HCT116 (cell line): ENCODE measurements around the gene RAX. TPM values are rescaled to one million over a fixed set of nuclear protein-coding genes. Genes with fewer than 3 reads are reported as not detected.

Experiments
- ATAC-seq: fragments of 200-7000 bp; cut with Tn5 transposase; 2 replicates; pipeline ENCODE4 v1.9.1; 2020; ENCODE audit warnings: mild to moderate bottlenecking, moderate library complexity
- BruUV-seq: library from RNA; stranded (reverse); fragments of 400-500 nt; replicated peaks from 2 replicates; lab custom pipeline; 2021; lab: Mats Ljungman, UMichigan
- CTCF ChIA-PET: fragments of 300-600 bp; sonication (Branson Sonifier 250); formaldehyde crosslinking; loops from one replicate; lab custom pipeline; 2021; ENCODE audit warnings: antibody characterized with exemption; lab: Charles Lee
- POLR2A ChIA-PET: fragments of 300-600, 350-600 bp; sonication (Branson Sonifier 250); formaldehyde crosslinking; loops from one replicate; lab custom pipeline; 2021; ENCODE audit warnings: antibody characterized with exemption; lab: Charles Lee
- RAD21 ChIA-PET, 2 experiments: fragments of 300-600 bp; sonication (Branson Sonifier 250); formaldehyde crosslinking; loops; one replicate each; lab custom pipeline; 2023; ENCODE audit warnings: low total read pairs in 2 of 2; ENCODE audit not compliant: uncharacterized antibody in 2 of 2, unreplicated experiment in 2 of 2, low non-redundant PET in 1 of 2; lab: Charles Lee
- DNase-seq: peaks from one replicate; pipeline ENCODE4 v3.0.0-alpha.2; 2010; ENCODE audit warnings: low read depth, low spot score
- H2AFZ ChIP-seq: fragments of 200-600 bp; shearing (Covaris generic), sonication (generic); 2 replicates; pipeline ENCODE4 v1.6.1; 2017; ENCODE audit warnings: low read depth, mixed run types, mixed read lengths, antibody characterized with exemption, low read length; ENCODE audit not compliant: poor library complexity, severe bottlenecking
- H3K27ac ChIP-seq: 2 replicates; pipeline ENCODE4 v1.5.1; 2012; ENCODE audit warnings: low read depth, low read length
- H3K27me3 ChIP-seq: fragments of 200-600 bp; sonication (generic); 2 replicates; pipeline ENCODE4 v1.6.1; 2016; ENCODE audit warnings: mixed run types, low read length, mixed read lengths; ENCODE audit not compliant: insufficient read depth
- H3K36me3 ChIP-seq, 2 experiments: fragments of 200-500 bp in 1 of 2; fragments of 200-600 bp in 1 of 2; sonication (Bioruptor generic) in 1 of 2; sonication (generic) in 1 of 2; 2 replicates each; pipeline versions ENCODE4 v1.5.1 to v1.6.1; 2014 to 2016; ENCODE audit warnings: low read length in 2 of 2, inconsistent platforms in 1 of 2, mixed read lengths in 1 of 2, mixed run types in 1 of 2; ENCODE audit not compliant: insufficient read depth in 2 of 2, control insufficient read depth in 1 of 2
- H3K4me1 ChIP-seq, 2 experiments: fragments of 200-600 bp in 1 of 2; sonication (generic) in 1 of 2; 2 replicates each; pipeline versions ENCODE4 v1.5.1 to v1.6.1; 2012 to 2017; ENCODE audit warnings: low read length in 2 of 2, inconsistent platforms in 1 of 2, mild to moderate bottlenecking in 1 of 2, mixed read lengths in 1 of 2, mixed run types in 1 of 2, moderate library complexity in 1 of 2; ENCODE audit not compliant: insufficient read depth in 2 of 2, control insufficient read depth in 1 of 2
- H3K4me2 ChIP-seq: fragments of 200-600 bp; sonication (generic); 2 replicates; pipeline ENCODE4 v1.6.1; 2017; ENCODE audit warnings: mixed run types, low read length, mixed read lengths
- H3K4me3 ChIP-seq, 2 experiments: fragments of 200-600 bp in 1 of 2; sonication (generic) in 1 of 2; replicated peaks in 1 of 2; 2 replicates each; pipeline ENCODE4 v1.5.1; 2011 to 2016; ENCODE audit warnings: low read length in 2 of 2, control low read depth in 1 of 2, low read depth in 1 of 2, mild to moderate bottlenecking in 1 of 2, mixed read lengths in 1 of 2, mixed run types in 1 of 2
- H3K79me2 ChIP-seq: fragments of 200-600 bp; sonication (generic); 2 replicates; pipeline ENCODE4 v1.6.1; 2017; ENCODE audit warnings: mild to moderate bottlenecking, mixed run types, low read length, moderate library complexity, mixed read lengths; ENCODE audit not compliant: insufficient read depth
- H3K9ac ChIP-seq: fragments of 200-600 bp; sonication (generic); 2 replicates; pipeline ENCODE4 v1.6.1; 2016; ENCODE audit warnings: low read length, mixed read lengths
- H3K9me2 ChIP-seq: fragments of 200-600 bp; sonication (generic), shearing (Covaris generic); 2 replicates; pipeline ENCODE4 v1.6.1; 2017; ENCODE audit warnings: mixed run types, mild to moderate bottlenecking, moderate library complexity; ENCODE audit not compliant: insufficient read depth
- H3K9me3 ChIP-seq, 2 experiments: fragments of 200-500 bp in 1 of 2; fragments of 200-600 bp in 1 of 2; sonication (Bioruptor generic) in 1 of 2; sonication (generic) in 1 of 2; 2 replicates each; pipeline ENCODE4 v1.6.1; 2014 to 2017; ENCODE audit warnings: low read length in 2 of 2, mixed read lengths in 2 of 2, inconsistent platforms in 1 of 2, low read depth in 1 of 2, mild to moderate bottlenecking in 1 of 2, mixed run types in 1 of 2, moderate library complexity in 1 of 2; ENCODE audit not compliant: control insufficient read depth in 1 of 2, insufficient read depth in 1 of 2
- H4K20me1 ChIP-seq: fragments of 200-600 bp; sonication (generic), shearing (Covaris generic); 2 replicates; pipeline ENCODE4 v1.6.1; 2017; ENCODE audit warnings: mixed run types, mild to moderate bottlenecking, moderate library complexity; ENCODE audit not compliant: insufficient read depth
- ATF3 ChIP-seq: IDR thresholded peaks from 2 replicates; pipeline ENCODE4 v1.6.1; 2012
- EGR1 ChIP-seq: IDR thresholded peaks from 2 replicates; pipeline ENCODE4 v1.6.1; 2012; ENCODE audit warnings: low read depth
- POLR2A ChIP-seq: IDR thresholded peaks from 2 replicates; pipeline ENCODE4 v1.7.0; 2011; ENCODE audit warnings: borderline replicate concordance; ENCODE audit not compliant: insufficient read depth, insufficient read length; ENCODE audit errors: extremely low read depth
- POLR2AphosphoS5 ChIP-seq: IDR thresholded peaks from 2 replicates; pipeline ENCODE4 v1.6.1; 2011; ENCODE audit warnings: mild to moderate bottlenecking, low read depth, low read length, moderate library complexity
- REST ChIP-seq: IDR thresholded peaks from 2 replicates; pipeline ENCODE4 v1.6.1; 2012; ENCODE audit warnings: low read depth
- SIN3A ChIP-seq: IDR thresholded peaks from 2 replicates; pipeline ENCODE4 v1.6.1; 2012; ENCODE audit warnings: low read depth
- YY1 ChIP-seq: IDR thresholded peaks from 2 replicates; pipeline ENCODE4 v1.6.1; 2011; ENCODE audit warnings: low read length, low read depth, moderate library complexity, mild to moderate bottlenecking; ENCODE audit not compliant: insufficient replicate concordance; ENCODE audit errors: extremely low read depth
- ZFX ChIP-seq: fragments of 450-650 bp; IDR thresholded peaks from 2 replicates; pipeline ENCODE4 v1.6.1; 2017
- intact Hi-C: fragments of 100-400 bp; cut with micrococcal nuclease; formaldehyde crosslinking; loops from 2 replicates; pipeline ENCODE4 v1.10.0; 2022
- total RNA-seq: library from RNA; stranded (reverse); gene quantifications from one replicate; pipeline ENCODE4 v1.2.1, GENCODE V29; 2021; ENCODE audit not compliant: unreplicated experiment

The RAX gene
- total RNA-seq, 1 experiment from 2014 or later = not detected

GRCh38 chr18:59271606-59272220 is 1.5 kb downstream of the RAX start:
- DNase-seq (no peak), ATAC-seq (no peak)
- Histone ChIP-seq H2AFZ (no peak overlapping the region), H3K9me3 (no peaks in the 10 kb centered on the region), H3K4me2 (no peak overlapping the region), H3K36me3 (no peaks in the 10 kb centered on the region), H3K79me2 (no peaks in the 10 kb centered on the region), H3K4me1 (peaks cover 0 to 7% of the 10 kb centered on the region in 2 experiments; a peak in 2 of 4 replicates), H3K9me2 (no peaks in the 10 kb centered on the region), H3K27me3 (peaks cover 12% of the 10 kb centered on the region; the same call in 1 of the 2 replicates), H3K27ac (no peak overlapping the region), H3K4me3 (no peak overlapping the region), H3K9ac (no peak overlapping the region), H4K20me1 (no peaks in the 10 kb centered on the region)
- intact Hi-C loops = no loop called here
- CTCF ChIA-PET = interaction anchor here (0.6 kb wide), 1 partner anchor 131 kb away, joined by 3 read pairs; no protein-coding TSS in a partner anchor
- no peak for TF ChIP-seq ZFX
- no peak for TF ChIP-seq EGR1
- TF ChIP-seq REST = no peak
- no peak for TF ChIP-seq POLR2A
- TF ChIP-seq POLR2AphosphoS5 = no peak
- TF ChIP-seq SIN3A = no peak
- no peak for TF ChIP-seq ATF3
- no peak for TF ChIP-seq YY1
- BruUV-seq = no TSS peak
- POLR2A ChIA-PET = no interaction called here
- RAD21 ChIA-PET = no interaction called here
